Breast epithelium (tissue), 3 donors: ENCODE data around the gene RTP2.

Experiments
- CTCF ChIP-seq, 3 donors: fragments of 450-650 bp; IDR thresholded peaks; one replicate each; pipeline ENCODE4 v1.5.1; 2016 to 2017; ENCODE audit warnings: antibody characterized with exemption in 3 of 3, mild to moderate bottlenecking in 3 of 3, moderate library complexity in 3 of 3
- POLR2A ChIP-seq: fragments of 450-650 bp; IDR thresholded peaks from one replicate; pipeline ENCODE4 v1.6.1; 2016; ENCODE audit warnings: antibody characterized with exemption, mild to moderate bottlenecking, moderate library complexity
- POLR2AphosphoS5 ChIP-seq, 3 donors: sonication (generic); formaldehyde crosslinking; IDR thresholded peaks; one replicate each; pipeline ENCODE4 v1.6.1; 2017; ENCODE audit warnings: antibody characterized with exemption in 3 of 3

GRCh38 chr3:187717572-187717971 lies 15.2 kb upstream of the RTP2 start:
- no peak for TF ChIP-seq POLR2A
- no peak for TF ChIP-seq POLR2AphosphoS5 (IDR thresholded peaks at IDR 0.05)
- TF ChIP-seq CTCF (IDR thresholded peaks at IDR 0.05) = no peak
